ENCODE results near the gene GTF3A.

DNA sequence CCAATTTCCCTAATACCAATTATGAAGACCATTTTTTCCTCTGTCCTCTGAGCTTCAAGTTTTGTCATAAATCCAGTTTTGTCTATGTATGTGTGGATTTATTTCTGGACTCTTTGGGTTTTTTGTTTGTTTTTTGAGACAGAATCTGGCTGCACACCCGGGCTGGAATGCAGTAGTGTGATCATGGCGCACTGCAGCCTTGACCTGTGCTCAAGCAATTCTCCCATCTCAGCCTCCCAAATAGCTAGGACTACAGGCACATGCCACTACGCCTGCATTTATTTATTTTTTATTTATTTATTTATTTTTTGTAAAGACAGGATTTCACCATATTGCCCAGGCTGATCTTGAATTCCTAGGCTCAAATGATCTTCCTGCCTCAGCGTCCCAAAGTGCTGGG, 45.3 kb upstream of the GTF3A start:
- no peak for TF ChIP-seq CTCF (IDR thresholded peaks at IDR 0.05; ENCODE audit: low read depth, low read length)
- TF ChIP-seq POLR2A (IDR thresholded peaks at IDR 0.05; ENCODE audit: extremely low read depth, insufficient read length), result no peak
- no peak for TF ChIP-seq MAX (IDR thresholded peaks at IDR 0.05; ENCODE audit: low read depth, low read length)
